Calu3 (cell line): ENCODE results near the gene ANK2. TPM values are rescaled to one million over a fixed set of nuclear protein-coding genes. Genes with fewer than 3 reads are reported as not detected.

Source experiments
- BruUV-seq: library from RNA; stranded (reverse); fragments of 400-500 nt; replicated peaks from 2 replicates; lab custom pipeline; 2021; lab: Mats Ljungman, UMichigan
- CTCF ChIA-PET: fragments of 300-600 bp; sonication (Branson Sonifier 250); formaldehyde crosslinking; loops from one replicate; lab custom pipeline; 2022; ENCODE audit warnings: antibody characterized with exemption; lab: Charles Lee
- DNase-seq: peaks from one replicate; pipeline ENCODE4 v3.0.0; 2022
- H3K27ac Mint-ChIP-seq: one replicate; pipeline ENCODE4 v1.8.0; 2022; ENCODE audit warnings: mixed read lengths; ENCODE audit not compliant: unreplicated experiment
- H3K27me3 Mint-ChIP-seq: one replicate; pipeline ENCODE4 v1.8.0; 2022; ENCODE audit warnings: mixed read lengths; ENCODE audit not compliant: unreplicated experiment
- H3K36me3 Mint-ChIP-seq: one replicate; pipeline ENCODE4 v1.8.0; 2022; ENCODE audit warnings: mild to moderate bottlenecking, moderate library complexity, mixed read lengths; ENCODE audit not compliant: insufficient read depth, unreplicated experiment
- H3K4me1 Mint-ChIP-seq: one replicate; pipeline ENCODE4 v1.8.0; 2022; ENCODE audit warnings: mild to moderate bottlenecking, low read depth, mixed read lengths; ENCODE audit not compliant: unreplicated experiment
- H3K4me3 Mint-ChIP-seq: one replicate; pipeline ENCODE4 v1.8.0; 2022; ENCODE audit warnings: mild to moderate bottlenecking, low read depth, moderate library complexity, mixed read lengths; ENCODE audit not compliant: unreplicated experiment
- H3K9me3 Mint-ChIP-seq: one replicate; pipeline ENCODE4 v1.8.0; 2022; ENCODE audit warnings: low read depth, mixed read lengths; ENCODE audit not compliant: unreplicated experiment
- intact Hi-C: fragments of 100-400 bp; cut with micrococcal nuclease; formaldehyde crosslinking; loops from one replicate; pipeline ENCODE4 v1.10.0; 2022; ENCODE audit not compliant: unreplicated experiment
- total RNA-seq: library from RNA; stranded (reverse); gene quantifications from 2 replicates; pipeline ENCODE4 v1.2.3, GENCODE V29; 2022
- TF ChIP-seq, protein P1 (sequence below): fragments of 200-600 bp; IDR thresholded peaks from one replicate; pipeline ENCODE4 v1.8.0; 2022; ENCODE audit warnings: antibody characterized with exemption; ENCODE audit not compliant: unreplicated experiment

Gene ANK2
- total RNA-seq, 1 experiment from 2014 or later = 4.1 TPM

DNA sequence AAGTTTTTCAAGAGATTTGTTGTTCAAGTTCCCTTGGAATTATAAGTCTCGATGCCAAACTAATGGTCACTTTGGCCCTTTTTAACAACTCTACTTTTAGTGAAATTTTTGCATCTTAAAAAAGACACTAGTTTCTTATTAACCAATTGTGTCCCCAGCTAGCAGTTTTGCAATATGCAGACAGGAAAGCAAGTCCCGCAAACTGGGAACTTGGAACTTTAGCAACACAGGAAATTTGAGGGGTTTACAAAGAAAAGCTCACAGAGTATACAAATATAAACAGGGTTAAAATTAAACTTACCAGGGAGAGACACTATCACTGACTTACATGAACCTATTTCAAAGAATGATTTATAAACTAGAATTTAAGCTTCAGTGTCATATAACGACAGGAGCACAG lies 137.9 kb downstream of the ANK2 start:
- CTCF ChIA-PET = interaction anchor here (0.6 kb wide), 1 partner anchor 299 kb away, joined by 3 read pairs; no protein-coding TSS in a partner anchor
- no peak for DNase-seq
- Mint-ChIP-seq H3K4me3 (no peak overlapping the region), H3K27ac (no peak overlapping the region), H3K27me3 (no peaks in the 10 kb centered on the region), H3K36me3 (no peaks in the 10 kb centered on the region), H3K4me1 (no peaks in the 10 kb centered on the region), H3K9me3 (no peaks in the 10 kb centered on the region)
- TF ChIP-seq, protein P1, sequence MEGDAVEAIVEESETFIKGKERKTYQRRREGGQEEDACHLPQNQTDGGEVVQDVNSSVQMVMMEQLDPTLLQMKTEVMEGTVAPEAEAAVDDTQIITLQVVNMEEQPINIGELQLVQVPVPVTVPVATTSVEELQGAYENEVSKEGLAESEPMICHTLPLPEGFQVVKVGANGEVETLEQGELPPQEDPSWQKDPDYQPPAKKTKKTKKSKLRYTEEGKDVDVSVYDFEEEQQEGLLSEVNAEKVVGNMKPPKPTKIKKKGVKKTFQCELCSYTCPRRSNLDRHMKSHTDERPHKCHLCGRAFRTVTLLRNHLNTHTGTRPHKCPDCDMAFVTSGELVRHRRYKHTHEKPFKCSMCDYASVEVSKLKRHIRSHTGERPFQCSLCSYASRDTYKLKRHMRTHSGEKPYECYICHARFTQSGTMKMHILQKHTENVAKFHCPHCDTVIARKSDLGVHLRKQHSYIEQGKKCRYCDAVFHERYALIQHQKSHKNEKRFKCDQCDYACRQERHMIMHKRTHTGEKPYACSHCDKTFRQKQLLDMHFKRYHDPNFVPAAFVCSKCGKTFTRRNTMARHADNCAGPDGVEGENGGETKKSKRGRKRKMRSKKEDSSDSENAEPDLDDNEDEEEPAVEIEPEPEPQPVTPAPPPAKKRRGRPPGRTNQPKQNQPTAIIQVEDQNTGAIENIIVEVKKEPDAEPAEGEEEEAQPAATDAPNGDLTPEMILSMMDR = no peak
- intact Hi-C loops = no loop called here
- no TSS peak for BruUV-seq

DNA sequence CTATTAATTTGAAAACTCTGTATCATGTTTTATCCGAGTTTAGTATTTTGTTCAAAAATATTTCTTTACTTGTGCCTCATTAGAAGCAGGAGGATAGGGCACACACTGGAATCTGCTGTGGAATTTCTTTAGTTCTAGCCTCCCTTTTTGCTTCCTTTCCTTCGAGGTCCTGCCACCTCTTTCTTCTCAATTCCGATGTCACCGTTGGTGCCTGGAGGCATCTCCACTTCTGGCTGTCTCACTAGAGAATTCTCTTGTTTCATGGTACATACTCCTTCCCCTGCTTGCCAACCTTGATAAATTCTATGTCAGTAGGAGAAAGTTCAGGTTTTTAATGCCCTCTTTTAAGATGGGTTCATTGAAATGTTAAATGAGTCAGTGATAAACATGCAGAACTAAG lies 140.1 kb downstream of the ANK2 start:
- TF ChIP-seq, protein P1 = no peak
- no peak for DNase-seq
- CTCF ChIA-PET = no interaction called here
- intact Hi-C loops = no loop called here
- Mint-ChIP-seq H3K4me1 (no peaks in the 10 kb centered on the region), H3K27ac (no peak overlapping the region), H3K9me3 (no peaks in the 10 kb centered on the region), H3K27me3 (no peaks in the 10 kb centered on the region), H3K4me3 (no peak overlapping the region), H3K36me3 (no peaks in the 10 kb centered on the region)
- BruUV-seq = no TSS peak

DNA sequence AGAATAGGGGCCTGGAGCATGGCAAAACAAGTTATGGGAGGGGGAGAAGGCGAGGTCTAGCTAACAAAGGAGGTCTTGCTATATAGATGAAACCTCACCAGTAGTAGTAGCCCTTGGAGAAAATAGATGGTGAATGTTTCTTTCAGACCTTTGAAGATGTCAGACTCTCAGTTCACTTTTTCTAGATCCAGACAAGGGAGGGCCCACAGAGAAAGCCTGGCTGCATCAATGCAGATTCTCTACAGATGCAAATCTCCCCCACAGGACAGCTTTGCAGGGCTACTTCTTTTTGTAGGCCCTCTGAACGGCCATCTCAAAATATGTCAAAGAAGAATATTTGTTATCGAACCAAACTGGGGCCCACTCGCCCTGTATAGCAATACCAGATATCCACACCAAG lies 159.7 kb downstream of the ANK2 start:
- Mint-ChIP-seq H3K9me3 (no peaks in the 10 kb centered on the region), H3K36me3 (no peaks in the 10 kb centered on the region), H3K27ac (no peak overlapping the region), H3K27me3 (no peaks in the 10 kb centered on the region), H3K4me1 (peaks cover 12% of the 10 kb centered on the region), H3K4me3 (no peak overlapping the region)
- no peak for DNase-seq
- intact Hi-C loops = no loop called here
- BruUV-seq = no TSS peak
- TF ChIP-seq, protein P1 = no peak
- CTCF ChIA-PET = no interaction called here

DNA sequence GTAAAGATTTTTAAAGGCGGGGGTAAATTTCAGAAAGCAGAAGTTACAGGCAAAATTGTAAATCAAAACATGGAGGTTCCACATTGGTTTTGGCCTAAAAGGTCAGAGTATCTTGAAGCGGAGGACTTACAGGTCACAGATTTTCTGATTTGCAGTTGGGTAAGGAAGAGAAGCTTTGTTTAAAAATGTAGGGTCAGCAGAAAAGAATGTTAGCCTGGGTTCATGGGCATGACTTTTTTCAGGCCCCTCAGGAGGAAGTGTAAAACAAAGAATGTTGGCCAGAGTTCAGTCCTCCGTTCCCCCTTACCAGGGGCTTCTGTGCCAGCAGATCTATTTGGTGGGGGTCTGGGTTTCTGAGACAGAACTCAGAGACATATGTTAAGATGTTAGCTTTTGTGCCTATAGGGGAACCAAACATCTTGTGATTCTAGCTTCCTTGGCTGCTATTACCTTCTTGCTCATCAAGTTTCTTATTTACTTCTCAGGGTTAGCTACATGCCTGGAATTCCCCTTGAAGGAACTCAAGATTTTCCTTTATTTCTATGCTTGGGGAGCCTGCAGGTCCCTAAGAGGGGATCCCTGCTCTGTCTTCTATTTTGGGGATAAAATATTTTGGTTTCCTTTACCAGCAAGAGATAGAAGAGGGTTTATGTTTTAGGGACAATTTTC lies 160.3 kb downstream of the ANK2 start:
- Mint-ChIP-seq H3K9me3 (no peaks in the 10 kb centered on the region), H3K27ac (no peak overlapping the region), H3K36me3 (no peaks in the 10 kb centered on the region), H3K4me3 (no peak overlapping the region), H3K27me3 (no peaks in the 10 kb centered on the region), H3K4me1 (peaks cover 12% of the 10 kb centered on the region)
- CTCF ChIA-PET = no interaction called here
- no peak for DNase-seq
- intact Hi-C loops = no loop called here
- no TSS peak for BruUV-seq
- TF ChIP-seq, protein P1 = no peak
